Adipocyte (in vitro differentiated cells): ENCODE data around the gene OSTF1.

Experiments used
- DNase-seq: peaks from one replicate; pipeline ENCODE4 v3.0.0-alpha.2; 2015; ENCODE audit warnings: low read depth
- H3K27me3 ChIP-seq: replicated peaks from 2 replicates; pipeline ENCODE4 v1.7.0; 2013; ENCODE audit warnings: mild to moderate bottlenecking, low read length, moderate library complexity; ENCODE audit not compliant: control insufficient read depth, insufficient read depth
- H3K36me3 ChIP-seq: 2 replicates; pipeline ENCODE4 v1.7.0; 2013; ENCODE audit warnings: low read length, mild to moderate bottlenecking, moderate library complexity; ENCODE audit not compliant: control insufficient read depth, insufficient read depth, severe bottlenecking
- H3K4me1 ChIP-seq: 2 replicates; pipeline ENCODE4 v1.7.0; 2013; ENCODE audit warnings: mild to moderate bottlenecking, low read length, moderate library complexity; ENCODE audit not compliant: control insufficient read depth, insufficient read depth
- H3K4me3 ChIP-seq: 2 replicates; pipeline ENCODE4 v1.7.0; 2013; ENCODE audit warnings: mild to moderate bottlenecking, low read length, moderate library complexity
- H3K9ac ChIP-seq: 2 replicates; pipeline ENCODE4 v1.7.0; 2013; ENCODE audit warnings: mild to moderate bottlenecking, low read length, moderate library complexity
- H3K9me3 ChIP-seq: 2 replicates; pipeline ENCODE4 v1.7.0; 2013; ENCODE audit warnings: mild to moderate bottlenecking, low read length, moderate library complexity; ENCODE audit not compliant: control insufficient read depth

The OSTF1 gene

GRCh38 chr9:75063556-75064305 lies 24.6 kb upstream of the OSTF1 start:
- Histone ChIP-seq H3K4me1 (peaks cover 11% of the 10 kb centered on the region), H3K27me3 (no peaks in the 10 kb centered on the region), H3K9ac (no peak overlapping the region), H3K36me3 (peaks cover 10% of the 10 kb centered on the region), H3K4me3 (no peak overlapping the region), H3K9me3 (no peaks in the 10 kb centered on the region)
- DNase-seq = no peak

- Histone ChIP-seq H3K4me1 (peaks cover 11% of the 10 kb centered on the region), H3K9ac (no peak overlapping the region), H3K27me3 (no peaks in the 10 kb centered on the region), H3K4me3 (no peak overlapping the region), H3K9me3 (no peaks in the 10 kb centered on the region), H3K36me3 (peaks cover 12% of the 10 kb centered on the region)
- DNase-seq = peak; percentile 72
Measured at GRCh38 chr9:75064307-75065025, 23.8 kb upstream of the OSTF1 start.

- Histone ChIP-seq H3K9me3 (no peaks in the 10 kb centered on the region), H3K9ac (no peak overlapping the region), H3K4me3 (no peak overlapping the region), H3K36me3 (peaks cover 12% of the 10 kb centered on the region), H3K4me1 (peaks cover 11% of the 10 kb centered on the region), H3K27me3 (no peaks in the 10 kb centered on the region)
- DNase-seq = no peak
Measured at GRCh38 chr9:75065510-75065909, 22.8 kb upstream of the OSTF1 start.

GRCh38 chr9:75067894-75068293 lies 20.4 kb upstream of the OSTF1 start:
- H3K27me3 ChIP-seq = no peaks in the 10 kb centered on the region
- H3K9ac ChIP-seq = no peak overlapping the region
- H3K36me3 ChIP-seq = peaks cover 12% of the 10 kb centered on the region
- no peaks in the 10 kb centered on the region for H3K9me3 ChIP-seq
- H3K4me3 ChIP-seq = no peak overlapping the region
- DNase-seq = no peak
- peaks cover 11% of the 10 kb centered on the region for H3K4me1 ChIP-seq

GRCh38 chr9:75069171-75069570 lies 19.1 kb upstream of the OSTF1 start:
- Histone ChIP-seq H3K27me3 (no peaks in the 10 kb centered on the region), H3K4me3 (no peak overlapping the region), H3K9me3 (no peaks in the 10 kb centered on the region), H3K9ac (no peak overlapping the region), H3K4me1 (peaks cover 8% of the 10 kb centered on the region), H3K36me3 (peaks cover 12% of the 10 kb centered on the region)
- DNase-seq = no peak

- Histone ChIP-seq H3K36me3 (peaks cover 7% of the 10 kb centered on the region), H3K27me3 (no peaks in the 10 kb centered on the region), H3K4me3 (no peak overlapping the region), H3K9me3 (no peaks in the 10 kb centered on the region), H3K4me1 (peaks cover 7% of the 10 kb centered on the region), H3K9ac (no peak overlapping the region)
- no peak for DNase-seq
Measured at GRCh38 chr9:75071530-75072122, 16.7 kb upstream of the OSTF1 start.

GRCh38 chr9:75072895-75073294 lies 15.4 kb upstream of the OSTF1 start:
- Histone ChIP-seq H3K36me3 (peaks cover 4% of the 10 kb centered on the region), H3K27me3 (no peaks in the 10 kb centered on the region)

GRCh38 chr9:75081632-75082031 lies 6.7 kb upstream of the OSTF1 start:
- Histone ChIP-seq H3K4me1 (peaks cover 17% of the 10 kb centered on the region), H3K9me3 (no peaks in the 10 kb centered on the region), H3K4me3 (no peak overlapping the region), H3K9ac (no peak overlapping the region), H3K36me3 (peaks cover 4% of the 10 kb centered on the region), H3K27me3 (no peaks in the 10 kb centered on the region)
- no peak for DNase-seq

More at GRCh38 chr9:75072895-75073294, 15.4 kb upstream of the OSTF1 start:
- no peak overlapping the region for H3K4me3 ChIP-seq
- no peaks in the 10 kb centered on the region for H3K9me3 ChIP-seq
- DNase-seq = no peak
- H3K4me1 ChIP-seq = peaks cover 7% of the 10 kb centered on the region
- no peak overlapping the region for H3K9ac ChIP-seq

- peaks cover 17% of the 10 kb centered on the region for H3K4me1 ChIP-seq
- H3K27me3 ChIP-seq = no peaks in the 10 kb centered on the region
- no peaks in the 10 kb centered on the region for H3K9me3 ChIP-seq
- DNase-seq = no peak
- H3K4me3 ChIP-seq = no peak overlapping the region
- H3K36me3 ChIP-seq = peaks cover 4% of the 10 kb centered on the region
- no peak overlapping the region for H3K9ac ChIP-seq
Measured at GRCh38 chr9:75083188-75083970, 4.9 kb upstream of the OSTF1 start.

GRCh38 chr9:75084081-75084672 lies 4.1 kb upstream of the OSTF1 start:
- Histone ChIP-seq H3K4me1 (peaks cover 17% of the 10 kb centered on the region), H3K27me3 (no peaks in the 10 kb centered on the region), H3K36me3 (peaks cover 4% of the 10 kb centered on the region), H3K9me3 (no peaks in the 10 kb centered on the region), H3K4me3 (no peak overlapping the region), H3K9ac (no peak overlapping the region)
- no peak for DNase-seq
